Breast epithelium (tissue), 4 donors: ENCODE measurements around the gene SOX18. TPM values are rescaled to one million over a fixed set of nuclear protein-coding genes. Genes with fewer than 3 reads are reported as not detected.

Source experiments
- DNase-seq, 2 donors: peaks; one replicate each; pipeline ENCODE4 v3.0.0-alpha.2; 2019; ENCODE audit warnings: low spot score in 2 of 2
- H3K27ac ChIP-seq, 2 donors: fragments of 200-600 bp; sonication (generic) in 1 of 2; one replicate each; pipeline ENCODE4 v1.5.1; 2016 to 2019; ENCODE audit warnings: mild to moderate bottlenecking in 1 of 2
- H3K27me3 ChIP-seq, 2 donors: fragments of 200-600 bp; sonication (generic) in 1 of 2; one replicate each; pipeline versions ENCODE4 v1.5.1 to v1.6.0; 2017 to 2019; ENCODE audit warnings: control low read depth in 1 of 2, mild to moderate bottlenecking in 1 of 2
- H3K36me3 ChIP-seq: fragments of 200-600 bp; one replicate; pipeline ENCODE4 v1.5.1; 2019
- H3K4me1 ChIP-seq, 2 donors: fragments of 200-600 bp; sonication (generic); one replicate each; pipeline ENCODE4 v1.5.1; 2016 to 2019; ENCODE audit warnings: control low read depth in 1 of 2
- H3K4me3 ChIP-seq, 3 donors: fragments of 200-600 bp; sonication (generic); 1 replicate in 2 of 3; 2 replicates in 1 of 3; pipeline ENCODE4 v1.5.1; 2016 to 2019; ENCODE audit warnings: mild to moderate bottlenecking in 3 of 3, moderate library complexity in 2 of 3
- H3K9me3 ChIP-seq, 2 donors: fragments of 200-600 bp; sonication (generic) in 1 of 2; one replicate each; pipeline ENCODE4 v1.5.1; 2016 to 2019; ENCODE audit warnings: control low read depth in 1 of 2
- POLR2A ChIP-seq: fragments of 450-650 bp; IDR thresholded peaks from one replicate; pipeline ENCODE4 v1.6.1; 2016; ENCODE audit warnings: antibody characterized with exemption, mild to moderate bottlenecking, moderate library complexity
- POLR2AphosphoS5 ChIP-seq, 3 donors: sonication (generic); formaldehyde crosslinking; IDR thresholded peaks; one replicate each; pipeline ENCODE4 v1.6.1; 2017; ENCODE audit warnings: antibody characterized with exemption in 3 of 3
- intact Hi-C: fragments of 100-400 bp; cut with DNase I; formaldehyde crosslinking; loops from one replicate; pipeline ENCODE4 v1.15.1; 2023; ENCODE audit warnings: low total_unique reads
- total RNA-seq, 3 donors: library from RNA; depleted of rRNA; stranded (reverse); fragments of >200 nt; gene quantifications; one replicate each; pipeline ENCODE4 v1.1.0, GENCODE V29; 2016
- TF ChIP-seq, protein P1 (sequence below), 3 donors: fragments of 450-650 bp; IDR thresholded peaks; one replicate each; pipeline ENCODE4 v1.5.1; 2016 to 2017; ENCODE audit warnings: antibody characterized with exemption in 3 of 3, mild to moderate bottlenecking in 3 of 3, moderate library complexity in 3 of 3

Gene SOX18
- total RNA-seq, 3 donors from 2014 or later: 1.8 to 8.8 (median 3.2) TPM

DNA sequence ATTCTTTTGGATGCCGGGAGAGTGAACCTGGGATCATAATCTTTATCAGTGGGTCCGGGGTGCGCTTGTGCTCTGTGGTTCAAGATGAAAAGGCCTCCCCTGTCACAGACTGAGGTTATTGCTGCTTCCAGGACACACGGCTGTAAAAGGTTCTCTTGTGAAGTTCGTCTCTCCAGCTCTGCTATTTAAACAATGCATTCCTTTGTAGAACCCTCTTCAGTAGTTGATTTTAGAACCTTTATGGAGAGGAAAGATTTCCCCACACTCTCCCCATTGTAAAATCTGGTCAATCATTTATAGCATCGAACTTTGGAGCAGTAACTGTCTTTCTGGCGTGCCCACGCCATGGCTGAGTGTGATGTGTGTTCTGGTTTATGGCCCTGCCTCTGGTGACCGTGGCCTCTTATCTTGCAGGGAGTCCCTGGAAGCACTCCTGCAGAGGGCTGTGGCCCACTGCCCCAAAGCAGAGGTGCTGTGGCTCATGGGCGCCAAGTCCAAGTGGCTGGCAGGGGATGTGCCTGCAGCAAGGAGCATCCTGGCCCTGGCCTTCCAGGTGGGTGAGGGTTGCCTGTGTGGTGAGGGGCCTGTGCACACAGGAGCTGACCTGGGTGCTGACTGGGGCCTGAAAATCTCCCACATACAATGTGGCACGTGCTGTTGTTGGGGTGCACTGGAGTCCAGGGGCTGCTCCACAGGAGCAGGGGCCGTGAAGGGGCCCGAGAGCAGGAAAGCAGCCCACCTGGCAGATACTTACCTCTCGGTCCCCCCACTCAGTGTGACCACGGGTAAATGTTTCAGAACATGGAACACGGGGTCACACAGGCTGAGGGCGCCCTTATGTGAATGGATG is 25.1 kb downstream of the SOX18 start:
- Histone ChIP-seq H3K9me3 (no peaks in the 10 kb centered on the region), H3K27me3 (no peaks in the 10 kb centered on the region), H3K4me3 (no peak overlapping the region), H3K36me3 (peaks cover 19% of the 10 kb centered on the region), H3K4me1 (no peaks in the 10 kb centered on the region), H3K27ac (no peak overlapping the region)
- TF ChIP-seq POLR2A: no peak
- no peak for TF ChIP-seq POLR2AphosphoS5 (IDR thresholded peaks at IDR 0.05)
- TF ChIP-seq, protein P1, sequence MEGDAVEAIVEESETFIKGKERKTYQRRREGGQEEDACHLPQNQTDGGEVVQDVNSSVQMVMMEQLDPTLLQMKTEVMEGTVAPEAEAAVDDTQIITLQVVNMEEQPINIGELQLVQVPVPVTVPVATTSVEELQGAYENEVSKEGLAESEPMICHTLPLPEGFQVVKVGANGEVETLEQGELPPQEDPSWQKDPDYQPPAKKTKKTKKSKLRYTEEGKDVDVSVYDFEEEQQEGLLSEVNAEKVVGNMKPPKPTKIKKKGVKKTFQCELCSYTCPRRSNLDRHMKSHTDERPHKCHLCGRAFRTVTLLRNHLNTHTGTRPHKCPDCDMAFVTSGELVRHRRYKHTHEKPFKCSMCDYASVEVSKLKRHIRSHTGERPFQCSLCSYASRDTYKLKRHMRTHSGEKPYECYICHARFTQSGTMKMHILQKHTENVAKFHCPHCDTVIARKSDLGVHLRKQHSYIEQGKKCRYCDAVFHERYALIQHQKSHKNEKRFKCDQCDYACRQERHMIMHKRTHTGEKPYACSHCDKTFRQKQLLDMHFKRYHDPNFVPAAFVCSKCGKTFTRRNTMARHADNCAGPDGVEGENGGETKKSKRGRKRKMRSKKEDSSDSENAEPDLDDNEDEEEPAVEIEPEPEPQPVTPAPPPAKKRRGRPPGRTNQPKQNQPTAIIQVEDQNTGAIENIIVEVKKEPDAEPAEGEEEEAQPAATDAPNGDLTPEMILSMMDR (IDR thresholded peaks at IDR 0.05): no peak
- intact Hi-C loops: no loop called here
- no peak for DNase-seq

DNA sequence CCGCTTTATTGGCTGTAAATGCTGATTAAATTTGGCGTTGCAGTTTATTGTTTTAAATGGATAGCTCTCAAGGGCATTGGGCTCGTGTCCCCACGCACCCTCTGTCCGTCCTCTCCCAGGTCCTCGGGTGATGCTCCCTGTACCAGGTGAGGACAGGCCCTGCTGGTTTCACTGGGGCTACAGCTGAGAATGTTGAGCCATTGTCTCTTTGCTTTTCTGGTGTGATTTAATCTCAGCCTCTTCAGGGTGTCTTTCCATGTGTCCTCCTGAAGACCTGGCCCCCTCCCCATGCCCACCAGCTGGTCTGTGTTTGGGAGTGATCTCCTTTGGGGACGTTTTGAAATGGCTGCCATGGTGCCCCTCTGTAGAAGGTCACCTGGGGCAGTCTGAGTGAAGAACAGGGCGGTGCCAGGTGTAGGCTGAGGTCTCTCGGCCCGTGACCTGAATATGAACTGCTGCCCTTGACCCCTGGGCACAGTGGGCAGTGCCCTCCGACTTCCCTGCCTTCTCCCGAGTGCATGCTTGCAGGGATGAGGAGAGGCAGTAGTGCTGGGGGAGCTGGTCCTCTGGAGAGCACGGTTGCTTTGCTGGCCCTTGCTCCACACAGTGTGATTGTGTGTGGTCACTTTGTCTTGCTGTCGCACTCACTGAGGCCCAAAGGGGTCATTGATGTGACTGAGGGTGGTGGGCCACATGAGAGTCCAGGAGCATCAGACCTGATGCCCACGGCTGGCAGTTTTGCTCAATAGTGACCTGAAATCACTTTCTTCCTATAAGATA is 25.9 kb downstream of the SOX18 start:
- H3K27ac ChIP-seq: no peak overlapping the region
- no peak overlapping the region for H3K4me3 ChIP-seq
- intact Hi-C loops: no loop called here
- no peaks in the 10 kb centered on the region for H3K9me3 ChIP-seq
- no peaks in the 10 kb centered on the region for H3K4me1 ChIP-seq
- peaks cover 19% of the 10 kb centered on the region for H3K36me3 ChIP-seq
- no peaks in the 10 kb centered on the region for H3K27me3 ChIP-seq
- DNase-seq: no peak
- TF ChIP-seq POLR2AphosphoS5 (IDR thresholded peaks at IDR 0.05): no peak
- TF ChIP-seq, protein P1 (IDR thresholded peaks at IDR 0.05): no peak
- TF ChIP-seq POLR2A: no peak

DNA sequence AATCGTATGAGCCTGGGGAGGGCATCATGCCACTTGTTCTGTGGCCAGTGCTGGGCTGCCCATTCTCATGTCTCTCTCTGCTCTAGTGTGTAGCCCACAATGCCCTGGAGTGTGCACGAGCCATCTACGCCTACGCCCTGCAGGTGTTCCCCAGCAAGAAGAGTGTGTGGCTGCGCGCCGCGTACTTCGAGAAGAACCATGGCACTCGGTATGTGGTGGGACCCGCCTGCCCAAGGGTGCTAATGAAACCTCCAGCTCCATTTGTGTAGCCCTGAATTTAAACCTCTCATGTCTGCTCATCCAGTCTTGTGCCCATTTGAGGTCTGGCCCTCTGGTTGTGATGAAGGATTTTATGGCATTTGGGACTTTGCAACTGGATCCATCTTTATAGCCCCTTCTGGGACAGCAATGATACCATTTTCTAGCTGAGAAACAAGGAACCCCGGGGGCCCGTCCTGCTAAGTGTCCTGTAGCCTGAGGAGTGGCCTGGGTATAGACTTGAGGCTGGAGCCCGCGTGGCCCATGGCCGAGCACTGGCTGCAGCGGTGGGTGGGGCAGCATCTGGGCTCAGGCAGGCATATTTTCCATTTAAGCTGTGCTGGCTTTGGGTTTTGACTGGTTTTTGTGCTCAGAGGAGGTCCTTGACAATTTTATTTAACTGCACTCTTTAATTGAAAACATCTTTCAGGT is 26.6 kb downstream of the SOX18 start:
- intact Hi-C loops: no loop called here
- Histone ChIP-seq H3K36me3 (peaks cover 15% of the 10 kb centered on the region), H3K27me3 (no peaks in the 10 kb centered on the region), H3K27ac (no peak overlapping the region), H3K9me3 (no peaks in the 10 kb centered on the region), H3K4me1 (no peaks in the 10 kb centered on the region), H3K4me3 (no peak overlapping the region)
- TF ChIP-seq, protein P1 (IDR thresholded peaks at IDR 0.05): no peak
- TF ChIP-seq POLR2A: no peak
- TF ChIP-seq POLR2AphosphoS5 (IDR thresholded peaks at IDR 0.05): no peak
- no peak for DNase-seq

DNA sequence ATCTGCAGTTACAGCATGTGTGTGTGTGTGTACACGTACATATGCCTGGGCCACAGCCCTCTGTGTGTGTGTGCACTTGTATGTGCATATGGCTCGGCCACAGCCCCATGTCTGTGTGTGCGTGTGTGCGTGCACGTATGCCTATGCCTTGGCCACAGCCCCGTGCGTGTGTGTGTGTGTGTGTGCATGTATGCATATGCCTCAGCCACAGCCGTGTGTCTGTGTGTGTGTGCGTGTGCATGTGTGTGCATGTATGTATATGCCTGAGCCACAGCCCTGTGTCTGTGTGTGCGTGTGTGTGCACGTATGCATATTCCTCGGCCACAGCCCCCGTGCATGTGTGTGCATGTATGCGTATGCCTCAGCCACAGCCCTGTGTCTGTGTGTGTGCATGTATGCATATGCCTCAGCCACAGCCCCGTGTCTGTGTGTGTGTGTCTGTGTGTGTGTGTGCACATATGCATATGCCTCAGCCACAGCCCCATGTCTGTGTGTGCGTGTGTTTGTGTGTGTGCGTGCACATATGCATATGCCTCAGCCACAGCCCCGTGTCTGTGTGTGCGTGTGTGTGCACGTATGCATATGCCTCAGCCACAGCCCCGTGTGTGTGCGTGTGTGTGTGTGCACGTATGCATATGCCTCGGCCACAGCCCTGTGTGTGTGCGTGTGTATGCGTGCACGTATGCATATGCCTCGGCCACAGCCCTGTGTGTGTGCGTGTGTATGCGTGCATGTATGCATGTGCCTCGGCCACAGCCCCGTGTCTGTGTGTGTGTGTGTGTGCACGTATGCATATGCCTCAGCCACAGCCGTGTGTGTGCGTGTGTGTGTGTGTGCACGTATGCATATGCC is 28.1 kb downstream of the SOX18 start:
- intact Hi-C loops: no loop called here
- TF ChIP-seq, protein P1 (IDR thresholded peaks at IDR 0.05): no peak
- TF ChIP-seq POLR2A (no peak), POLR2AphosphoS5 (IDR thresholded peaks at IDR 0.05) (no peak)
- H3K36me3 ChIP-seq: peaks cover 5% of the 10 kb centered on the region
- H3K27me3 ChIP-seq: no peaks in the 10 kb centered on the region
- no peak overlapping the region for H3K27ac ChIP-seq
- H3K9me3 ChIP-seq: no peaks in the 10 kb centered on the region
- no peak for DNase-seq
- H3K4me3 ChIP-seq: no peak overlapping the region
- H3K4me1 ChIP-seq: no peaks in the 10 kb centered on the region
